ENCODE data around the gene OSER1. TPM values are rescaled to one million over a fixed set of nuclear protein-coding genes. Genes with fewer than 3 reads are reported as not detected.

The OSER1 gene
- total and polyA plus RNA-seq, 9 of the 15 experiments (the other 6 are each of a cell fraction or from before 2014, with no cell fraction given): 15.5 to 57.3 (median 19.9) TPM

DNA sequence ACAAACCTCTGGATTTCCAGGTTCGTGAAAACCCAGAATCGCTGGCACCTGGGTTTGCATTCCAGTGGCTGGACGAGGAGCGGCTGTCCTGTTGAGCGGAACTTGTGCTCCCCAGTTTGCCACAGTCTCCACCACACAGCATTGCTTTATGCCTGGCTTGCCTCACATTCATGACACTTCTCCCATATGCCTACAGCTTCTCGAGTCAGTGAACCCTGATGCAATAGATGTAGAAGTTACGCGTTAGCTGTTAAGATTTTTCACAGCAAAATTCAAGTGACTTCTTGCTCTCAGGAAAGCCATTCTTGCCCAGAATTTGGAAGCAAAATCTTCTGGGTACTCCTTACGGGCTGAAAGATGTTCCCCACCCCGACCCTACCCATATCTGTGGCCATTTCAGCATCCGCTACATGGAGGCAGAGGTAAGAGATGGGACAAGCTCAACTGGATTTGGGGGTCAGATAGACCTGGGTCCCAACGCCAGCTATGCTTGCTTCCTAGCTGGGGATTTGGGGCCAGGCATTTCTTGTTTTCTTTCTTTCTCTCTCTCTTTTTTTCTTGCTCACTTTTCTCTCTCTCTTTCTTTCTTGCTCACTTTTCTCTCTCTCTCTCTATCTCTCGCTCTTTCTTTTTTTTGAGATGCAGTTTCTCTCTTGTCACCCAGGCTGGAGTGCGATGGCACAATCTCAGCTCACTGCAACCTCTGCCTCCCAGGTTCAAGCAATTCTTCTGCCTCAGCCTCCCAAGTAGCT is 24.2 kb upstream of the OSER1 start:
- Histone ChIP-seq H2AFZ (ENCODE audit: low read depth, low read length) (no peak overlapping the region), H3K27me3 (ENCODE audit: control insufficient read depth in 2 of 2, insufficient read depth in 2 of 2, low read length in 2 of 2) (peaks cover 7 to 27% of the 10 kb centered on the region in 2 experiments; a peak in 3 of 5 replicates), H3K27ac (ENCODE audit: extremely low read depth, low read depth, low read length) (no peak overlapping the region), H3K9ac (ENCODE audit: insufficient read depth in 1 of 2, low read depth in 2 of 2, low read length in 2 of 2) (no peak overlapping the region), H3K4me1 (replicated peaks in 1 of 2; ENCODE audit: control insufficient read depth in 2 of 2, insufficient read depth in 2 of 2, low read length in 2 of 2) (no peaks in the 10 kb centered on the region; a peak in 1 of 5 replicates), H3K9me3 (replicated peaks; ENCODE audit: control insufficient read depth, insufficient read depth, low read depth, low read length) (no peaks in the 10 kb centered on the region), H3K79me2 (ENCODE audit: control insufficient read depth, insufficient read depth, low read length) (no peaks in the 10 kb centered on the region), H3K36me3 (ENCODE audit: control insufficient read depth, insufficient read depth, low read length) (no peaks in the 10 kb centered on the region), H3K4me2 (ENCODE audit: insufficient read depth, low read length) (peak overlapping the region; percentile 49; the same call in 1 of the 2 replicates), H3K4me3 (no peak overlapping the region), H4K20me1 (replicated peaks; ENCODE audit: control insufficient read depth, insufficient read depth, low read length) (no peaks in the 10 kb centered on the region), H3K9me1 (ENCODE audit: control insufficient read depth, insufficient read depth, low read length) (no peaks in the 10 kb centered on the region)
- ATAC-seq: peak; percentile 82
- DNase-seq (ENCODE audit: extremely low read depth in 1 of 4, low spot score in 3 of 4): no peak
- ChIA-PET CTCF (ENCODE audit: low intra/inter-chr PET ratio) (no interaction called here), POLR2A (interaction anchor here (0.6 to 0.9 kb wide), 3 partner anchors 11 to 133 kb away, joined by 3 read pairs; no protein-coding TSS in a partner anchor)
- intact Hi-C loops (cut with micrococcal nuclease): no loop called here
- FAIRE-seq: no peak
- no TSS peak for BruUV-seq (replicated peaks)
- in situ Hi-C loops (cut with MboI): no loop called here
- WGBS (ENCODE audit: insufficient coverage, low coverage, missing lambda C conversion rate): 19% methylated on average over 13 of the region's 14 CpGs
- TF ChIP-seq RBM39 (optimal IDR thresholded peaks at IDR 0.05; ENCODE audit: low read depth, low read length) (no peak), FIP1L1 (IDR thresholded peaks at IDR 0.05; ENCODE audit: low read depth, low read length, poor library complexity, severe bottlenecking) (no peak), CEBPG (CRISPR knock-in tag; IDR thresholded peaks at IDR 0.05) (peak; percentile 90), CEBPG (tag; conservative IDR thresholded peaks at IDR 0.05 in 1 of 2, IDR thresholded peaks at IDR 0.05 in 1 of 2) (peak; percentile 78 to 85), MYC (IDR thresholded peaks at IDR 0.05; ENCODE audit: low read depth, low read length) (peak; percentile 44; the same call in 1 of the 2 replicates), MYC (CRISPR knock-in tag; IDR thresholded peaks at IDR 0.05; ENCODE audit: borderline replicate concordance, low read depth) (no peak), BRD4 (IDR thresholded peaks at IDR 0.05) (no peak), TBL1XR1 (IDR thresholded peaks at IDR 0.05; ENCODE audit: low read length in 2 of 2) (no peak), GABPB1 (CRISPR knock-in tag; IDR thresholded peaks at IDR 0.05) (no peak), TAF15 (IDR thresholded peaks at IDR 0.05; ENCODE audit: low read depth, low read length) (no peak), KDM4B (IDR thresholded peaks at IDR 0.05; ENCODE audit: borderline replicate concordance in 2 of 2, low read depth in 1 of 2) (no peak), L3MBTL2 (IDR thresholded peaks at IDR 0.05) (no peak), NR2C2 (CRISPR knock-in tag; IDR thresholded peaks at IDR 0.05) (no peak), NR2C2 (tag; IDR thresholded peaks at IDR 0.05) (0 out of 2 replicates have a peak, but pooled peaks have one; percentile 19), RBM14 (IDR thresholded peaks at IDR 0.05; ENCODE audit: borderline replicate concordance, insufficient read depth, low read depth, low read length) (no peak)
- TF ChIP-seq, protein P1, sequence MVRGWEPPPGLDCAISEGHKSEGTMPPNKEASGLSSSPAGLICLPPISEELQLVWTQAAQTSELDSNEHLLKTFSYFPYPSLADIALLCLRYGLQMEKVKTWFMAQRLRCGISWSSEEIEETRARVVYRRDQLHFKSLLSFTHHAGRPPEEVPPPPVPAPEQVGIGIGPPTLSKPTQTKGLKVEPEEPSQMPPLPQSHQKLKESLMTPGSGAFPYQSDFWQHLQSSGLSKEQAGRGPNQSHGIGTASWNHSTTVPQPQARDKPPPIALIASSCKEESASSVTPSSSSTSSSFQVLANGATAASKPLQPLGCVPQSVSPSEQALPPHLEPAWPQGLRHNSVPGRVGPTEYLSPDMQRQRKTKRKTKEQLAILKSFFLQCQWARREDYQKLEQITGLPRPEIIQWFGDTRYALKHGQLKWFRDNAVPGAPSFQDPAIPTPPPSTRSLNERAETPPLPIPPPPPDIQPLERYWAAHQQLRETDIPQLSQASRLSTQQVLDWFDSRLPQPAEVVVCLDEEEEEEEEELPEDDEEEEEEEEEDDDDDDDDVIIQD (CRISPR knock-in tag; IDR thresholded peaks at IDR 0.05): no peak
- TF ChIP-seq, protein P2, sequence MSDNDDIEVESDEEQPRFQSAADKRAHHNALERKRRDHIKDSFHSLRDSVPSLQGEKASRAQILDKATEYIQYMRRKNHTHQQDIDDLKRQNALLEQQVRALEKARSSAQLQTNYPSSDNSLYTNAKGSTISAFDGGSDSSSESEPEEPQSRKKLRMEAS (CRISPR knock-in tag; IDR thresholded peaks at IDR 0.05): no peak
- TF ChIP-seq, protein P3, sequence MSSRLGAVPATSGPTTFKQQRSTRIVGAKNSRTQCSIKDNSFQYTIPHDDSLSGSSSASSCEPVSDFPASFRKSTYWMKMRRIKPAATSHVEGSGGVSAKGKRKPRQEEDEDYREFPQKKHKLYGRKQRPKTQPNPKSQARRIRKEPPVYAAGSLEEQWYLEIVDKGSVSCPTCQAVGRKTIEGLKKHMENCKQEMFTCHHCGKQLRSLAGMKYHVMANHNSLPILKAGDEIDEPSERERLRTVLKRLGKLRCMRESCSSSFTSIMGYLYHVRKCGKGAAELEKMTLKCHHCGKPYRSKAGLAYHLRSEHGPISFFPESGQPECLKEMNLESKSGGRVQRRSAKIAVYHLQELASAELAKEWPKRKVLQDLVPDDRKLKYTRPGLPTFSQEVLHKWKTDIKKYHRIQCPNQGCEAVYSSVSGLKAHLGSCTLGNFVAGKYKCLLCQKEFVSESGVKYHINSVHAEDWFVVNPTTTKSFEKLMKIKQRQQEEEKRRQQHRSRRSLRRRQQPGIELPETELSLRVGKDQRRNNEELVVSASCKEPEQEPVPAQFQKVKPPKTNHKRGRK (tag; IDR thresholded peaks at IDR 0.05): peak; percentile 74
